Cerebellar nuclear complex (tissue), 1 donor: ENCODE data around the gene SEPHS1.
"Not testable (repeated sequence)": the region's sequence is repeated elsewhere in the genome, so short reads cannot be mapped to it uniquely, and the experiment has no call there.

Source experiments
- DNase-seq, 2 experiments: peaks; one replicate each; lab custom pipeline; 2025; lab: John Stamatoyannopoulos, UW

SEPHS1 gene

GRCh38 chr10:13348216-13349017 lies at the start of gene SEPHS1:
TSS of gene SEPHS1 (minus strand) at chr10:13348293. CDS start at chr10:13344950, 3,343 bp downstream.
- DNase-seq: no peak

- no peak for DNase-seq
Measured at GRCh38 chr10:13397052-13397451, 49.0 kb upstream of the SEPHS1 start.

- DNase-seq: no peak
Measured at GRCh38 chr10:13396369-13396768, 48.3 kb upstream of the SEPHS1 start.

GRCh38 chr10:13395540-13395939 lies 47.4 kb upstream of the SEPHS1 start:
- DNase-seq: no peak

GRCh38 chr10:13393640-13394039 lies 45.5 kb upstream of the SEPHS1 start:
- DNase-seq: no peak

- no peak for DNase-seq
Measured at GRCh38 chr10:13392701-13393100, 44.6 kb upstream of the SEPHS1 start.

- no peak for DNase-seq
Measured at GRCh38 chr10:13390604-13391522, 42.8 kb upstream of the SEPHS1 start.

GRCh38 chr10:13388478-13389230 lies 40.6 kb upstream of the SEPHS1 start:
- no peak for DNase-seq

- DNase-seq: no peak
Measured at GRCh38 chr10:13386021-13386420, 37.9 kb upstream of the SEPHS1 start.

GRCh38 chr10:13383399-13383761 lies 35.3 kb upstream of the SEPHS1 start:
- no peak for DNase-seq

GRCh38 chr10:13382703-13383398 lies 34.8 kb upstream of the SEPHS1 start:
- no peak for DNase-seq

- not testable (repeated sequence) for DNase-seq
Measured at GRCh38 chr10:13379061-13379460, 31.0 kb upstream of the SEPHS1 start.

- DNase-seq: no peak
Measured at GRCh38 chr10:13376746-13377145, 28.7 kb upstream of the SEPHS1 start.

GRCh38 chr10:13376297-13376696 lies 28.2 kb upstream of the SEPHS1 start:
- no peak for DNase-seq

GRCh38 chr10:13375791-13376190 lies 27.7 kb upstream of the SEPHS1 start:
- no peak for DNase-seq

- no peak for DNase-seq
Measured at GRCh38 chr10:13373644-13374043, 25.6 kb upstream of the SEPHS1 start.

- no peak for DNase-seq
Measured at GRCh38 chr10:13372524-13372923, 24.4 kb upstream of the SEPHS1 start.

GRCh38 chr10:13371897-13372470 lies 23.9 kb upstream of the SEPHS1 start:
- DNase-seq: peak in 1 of 2 experiments; percentile 12

- DNase-seq: no peak
Measured at GRCh38 chr10:13366891-13367290, 18.8 kb upstream of the SEPHS1 start.

- DNase-seq: no peak
Measured at GRCh38 chr10:13365831-13366230, 17.7 kb upstream of the SEPHS1 start.

GRCh38 chr10:13365243-13365642 lies 17.1 kb upstream of the SEPHS1 start:
- DNase-seq: no peak
